DOHH2 (cell line): ENCODE measurements around the gene ADAMTS13.
"Not testable (repeated sequence)": the region's sequence is repeated elsewhere in the genome, so short reads cannot be mapped to it uniquely, and the experiment has no call there.

Experiments used
- EZH2phosphoT487 ChIP-seq: fragments of 200-600 bp; sonication (generic); IDR thresholded peaks from 2 replicates; pipeline ENCODE4 v1.6.1; 2017; ENCODE audit warnings: borderline replicate concordance, mild to moderate bottlenecking, antibody characterized with exemption, low read length, moderate library complexity, mixed read lengths
- TF ChIP-seq, protein P1 (sequence below): fragments of 200-600 bp; sonication (generic); IDR thresholded peaks from one replicate; pipeline ENCODE4 v1.5.1; 2014; ENCODE audit warnings: antibody characterized with exemption, mild to moderate bottlenecking, low read depth, low read length; ENCODE audit not compliant: poor library complexity, severe bottlenecking

DNA sequence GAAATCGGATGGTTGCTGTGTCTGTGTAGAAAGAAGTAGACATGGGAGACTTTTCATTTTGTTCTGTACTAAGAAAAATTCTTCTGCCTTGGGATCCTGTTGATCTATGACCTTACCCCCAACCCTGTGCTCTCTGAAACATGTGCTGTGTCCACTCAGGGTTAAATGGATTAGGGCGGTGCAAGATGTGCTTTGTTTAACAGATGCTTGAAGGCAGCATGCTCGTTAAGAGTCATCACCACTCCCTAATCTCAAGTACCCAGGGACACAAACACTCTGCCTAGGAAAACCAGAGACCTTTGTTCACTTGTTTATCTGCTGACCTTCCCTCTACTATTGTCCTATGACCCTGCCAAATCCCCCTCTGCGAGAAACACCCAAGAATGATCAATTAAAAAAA lies 30.7 kb upstream of the ADAMTS13 start:
- TF ChIP-seq, protein P1, sequence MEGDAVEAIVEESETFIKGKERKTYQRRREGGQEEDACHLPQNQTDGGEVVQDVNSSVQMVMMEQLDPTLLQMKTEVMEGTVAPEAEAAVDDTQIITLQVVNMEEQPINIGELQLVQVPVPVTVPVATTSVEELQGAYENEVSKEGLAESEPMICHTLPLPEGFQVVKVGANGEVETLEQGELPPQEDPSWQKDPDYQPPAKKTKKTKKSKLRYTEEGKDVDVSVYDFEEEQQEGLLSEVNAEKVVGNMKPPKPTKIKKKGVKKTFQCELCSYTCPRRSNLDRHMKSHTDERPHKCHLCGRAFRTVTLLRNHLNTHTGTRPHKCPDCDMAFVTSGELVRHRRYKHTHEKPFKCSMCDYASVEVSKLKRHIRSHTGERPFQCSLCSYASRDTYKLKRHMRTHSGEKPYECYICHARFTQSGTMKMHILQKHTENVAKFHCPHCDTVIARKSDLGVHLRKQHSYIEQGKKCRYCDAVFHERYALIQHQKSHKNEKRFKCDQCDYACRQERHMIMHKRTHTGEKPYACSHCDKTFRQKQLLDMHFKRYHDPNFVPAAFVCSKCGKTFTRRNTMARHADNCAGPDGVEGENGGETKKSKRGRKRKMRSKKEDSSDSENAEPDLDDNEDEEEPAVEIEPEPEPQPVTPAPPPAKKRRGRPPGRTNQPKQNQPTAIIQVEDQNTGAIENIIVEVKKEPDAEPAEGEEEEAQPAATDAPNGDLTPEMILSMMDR: not testable (repeated sequence)
- not testable (repeated sequence) for TF ChIP-seq EZH2phosphoT487
